ENCODE results near the gene TECTA.

TECTA gene, protein sequence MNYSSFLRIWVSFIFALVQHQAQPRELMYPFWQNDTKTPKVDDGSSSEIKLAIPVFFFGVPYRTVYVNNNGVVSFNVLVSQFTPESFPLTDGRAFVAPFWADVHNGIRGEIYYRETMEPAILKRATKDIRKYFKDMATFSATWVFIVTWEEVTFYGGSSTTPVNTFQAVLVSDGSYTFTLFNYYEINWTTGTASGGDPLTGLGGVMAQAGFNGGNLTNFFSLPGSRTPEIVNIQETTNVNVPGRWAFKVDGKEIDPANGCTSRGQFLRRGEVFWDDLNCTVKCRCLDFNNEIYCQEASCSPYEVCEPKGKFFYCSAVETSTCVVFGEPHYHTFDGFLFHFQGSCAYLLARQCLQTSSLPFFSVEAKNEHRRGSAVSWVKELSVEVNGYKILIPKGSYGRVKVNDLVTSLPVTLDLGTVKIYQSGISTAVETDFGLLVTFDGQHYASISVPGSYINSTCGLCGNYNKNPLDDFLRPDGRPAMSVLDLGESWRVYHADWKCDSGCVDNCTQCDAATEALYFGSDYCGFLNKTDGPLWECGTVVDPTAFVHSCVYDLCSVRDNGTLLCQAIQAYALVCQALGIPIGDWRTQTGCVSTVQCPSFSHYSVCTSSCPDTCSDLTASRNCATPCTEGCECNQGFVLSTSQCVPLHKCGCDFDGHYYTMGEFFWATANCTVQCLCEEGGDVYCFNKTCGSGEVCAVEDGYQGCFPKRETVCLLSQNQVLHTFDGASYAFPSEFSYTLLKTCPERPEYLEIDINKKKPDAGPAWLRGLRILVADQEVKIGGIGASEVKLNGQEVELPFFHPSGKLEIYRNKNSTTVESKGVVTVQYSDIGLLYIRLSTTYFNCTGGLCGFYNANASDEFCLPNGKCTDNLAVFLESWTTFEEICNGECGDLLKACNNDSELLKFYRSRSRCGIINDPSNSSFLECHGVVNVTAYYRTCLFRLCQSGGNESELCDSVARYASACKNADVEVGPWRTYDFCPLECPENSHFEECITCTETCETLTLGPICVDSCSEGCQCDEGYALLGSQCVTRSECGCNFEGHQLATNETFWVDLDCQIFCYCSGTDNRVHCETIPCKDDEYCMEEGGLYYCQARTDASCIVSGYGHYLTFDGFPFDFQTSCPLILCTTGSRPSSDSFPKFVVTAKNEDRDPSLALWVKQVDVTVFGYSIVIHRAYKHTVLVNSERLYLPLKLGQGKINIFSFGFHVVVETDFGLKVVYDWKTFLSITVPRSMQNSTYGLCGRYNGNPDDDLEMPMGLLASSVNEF (N-terminal part only)

DNA sequence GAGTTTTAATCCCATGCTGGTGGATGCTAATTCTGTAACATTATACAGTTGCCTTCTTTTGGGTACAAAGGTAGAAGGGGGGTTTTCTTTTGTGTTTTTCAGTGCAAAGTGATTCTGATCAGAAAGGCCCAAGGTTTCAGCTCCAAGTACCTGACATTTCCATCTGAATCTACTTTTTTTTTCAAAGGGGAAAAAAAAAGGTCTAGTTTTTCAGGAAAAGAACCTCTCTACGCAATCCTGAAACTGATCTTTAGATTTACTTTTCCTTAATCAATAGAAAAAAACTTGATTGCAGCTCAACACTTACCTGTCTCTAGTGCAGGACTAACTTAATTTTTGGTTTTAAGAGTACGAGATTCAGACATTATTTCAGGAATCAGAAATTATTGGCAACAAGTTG is at the start of gene TECTA:
Gene TECTA, plus strand, starts transcription at position 301 of the 400 bp plus-strand sequence. CDS start 1,423 bp downstream, outside the sequence.
- in situ Hi-C loops (cut with HindIII; ENCODE audit: low pct_ligation_motif_present, low pct_unique_long_range_greater_than_20kb, low sequenced_read_pairs), result no loop called here
- DNase-seq, result no peak

DNA sequence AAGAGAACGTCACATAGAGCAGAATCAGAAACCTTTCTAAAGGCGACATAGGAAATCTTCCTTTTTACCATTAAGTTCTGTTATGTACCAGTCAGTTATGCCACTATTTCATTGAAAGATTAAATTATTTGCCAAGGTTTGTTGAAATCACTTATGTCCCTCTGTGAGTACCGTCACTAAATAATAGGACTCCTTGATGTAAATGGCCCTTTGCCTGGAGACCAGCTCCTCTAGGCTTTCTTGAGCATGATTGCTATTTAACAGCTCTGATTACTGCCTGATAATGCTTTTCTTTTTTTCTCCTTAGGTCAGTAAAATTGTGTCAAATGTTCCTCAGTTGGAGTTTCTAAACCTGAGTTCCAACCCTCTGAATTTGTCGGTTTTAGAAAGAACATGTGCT is 47.8 kb upstream of the TECTA start:
- DNase-seq, result no peak
- in situ Hi-C loops (cut with HindIII; ENCODE audit: low pct_ligation_motif_present, low pct_unique_long_range_greater_than_20kb, low sequenced_read_pairs), result no loop called here

DNA sequence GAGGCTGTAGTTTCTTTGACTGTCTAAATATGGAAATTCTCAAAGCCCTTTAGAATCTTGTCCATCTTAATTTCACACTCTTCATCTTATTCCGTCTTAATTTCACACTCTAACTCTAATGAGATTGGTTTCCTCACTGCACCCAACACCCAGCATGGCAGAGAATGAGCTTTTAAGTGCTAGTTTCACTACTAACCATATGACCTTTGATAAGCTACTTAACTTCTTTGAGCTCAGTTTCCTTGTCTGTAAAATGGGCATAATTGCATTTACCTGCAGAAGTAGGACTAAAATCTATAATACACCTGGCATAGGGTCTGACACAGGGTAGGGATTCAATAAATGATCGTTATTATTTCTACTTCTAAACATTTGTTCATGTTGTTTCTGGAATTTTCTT is 46.8 kb upstream of the TECTA start:
- DNase-seq, result no peak
- in situ Hi-C loops (cut with HindIII; ENCODE audit: low pct_ligation_motif_present, low pct_unique_long_range_greater_than_20kb, low sequenced_read_pairs), result no loop called here

DNA sequence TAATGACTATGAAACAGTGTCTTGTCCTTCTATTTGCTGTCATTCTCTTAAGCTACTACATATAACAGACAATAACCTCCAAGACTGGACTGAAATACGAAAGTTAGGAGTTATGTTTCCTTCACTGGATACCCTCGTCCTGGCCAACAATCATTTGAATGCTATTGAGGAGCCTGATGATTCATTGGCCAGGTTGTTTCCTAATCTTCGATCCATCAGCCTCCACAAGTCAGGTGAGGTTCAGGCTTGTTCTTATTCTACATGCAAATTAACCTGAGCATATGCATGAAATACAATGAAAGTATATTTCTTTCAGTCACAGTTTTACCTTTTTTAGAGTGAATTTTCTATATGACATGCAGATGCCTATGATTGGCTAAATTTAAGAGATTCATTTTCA is 46.0 kb upstream of the TECTA start:
- DNase-seq, result no peak
- in situ Hi-C loops (cut with HindIII; ENCODE audit: low pct_ligation_motif_present, low pct_unique_long_range_greater_than_20kb, low sequenced_read_pairs), result no loop called here

DNA sequence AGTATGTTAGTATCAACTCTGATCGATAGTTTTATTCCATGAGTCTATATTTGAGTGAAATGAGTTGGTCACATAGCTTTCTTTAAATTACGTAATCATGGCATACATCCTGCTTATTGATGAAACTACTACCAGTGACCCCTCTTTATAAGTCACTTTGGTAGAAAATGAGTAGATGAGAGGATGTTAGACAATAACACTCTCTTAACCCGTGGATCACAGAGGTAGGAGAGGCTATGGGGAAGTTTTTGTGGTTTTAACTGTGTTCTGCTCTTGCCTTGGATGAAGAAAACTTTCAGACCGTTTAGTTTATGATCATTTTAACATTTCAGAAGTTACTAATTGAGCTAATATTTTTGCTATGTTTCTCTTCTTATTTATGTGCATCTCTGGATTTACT is 43.1 kb upstream of the TECTA start:
- in situ Hi-C loops (cut with HindIII; ENCODE audit: low pct_ligation_motif_present, low pct_unique_long_range_greater_than_20kb, low sequenced_read_pairs), result no loop called here
- DNase-seq, result no peak

DNA sequence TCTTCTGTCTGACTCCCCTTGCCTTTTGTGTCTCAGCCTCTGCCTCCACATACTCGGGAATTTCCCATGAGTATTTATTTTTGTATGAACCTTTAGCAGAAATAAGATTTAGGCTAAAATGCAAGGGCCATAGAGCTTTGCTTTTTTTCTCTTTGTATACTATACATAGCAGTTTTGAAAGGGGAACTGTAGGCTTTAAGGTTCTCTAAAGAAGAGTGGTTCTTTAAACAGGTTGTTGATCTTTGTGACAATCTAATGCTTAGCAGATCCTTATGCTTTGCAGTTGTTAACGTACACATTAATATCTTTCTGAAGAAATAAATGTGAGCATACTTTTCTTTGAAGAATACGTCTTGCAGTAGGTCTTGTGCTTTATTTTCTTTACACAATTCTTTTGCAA is 42.1 kb upstream of the TECTA start:
- no peak for DNase-seq
- in situ Hi-C loops (cut with HindIII; ENCODE audit: low pct_ligation_motif_present, low pct_unique_long_range_greater_than_20kb, low sequenced_read_pairs), result no loop called here

DNA sequence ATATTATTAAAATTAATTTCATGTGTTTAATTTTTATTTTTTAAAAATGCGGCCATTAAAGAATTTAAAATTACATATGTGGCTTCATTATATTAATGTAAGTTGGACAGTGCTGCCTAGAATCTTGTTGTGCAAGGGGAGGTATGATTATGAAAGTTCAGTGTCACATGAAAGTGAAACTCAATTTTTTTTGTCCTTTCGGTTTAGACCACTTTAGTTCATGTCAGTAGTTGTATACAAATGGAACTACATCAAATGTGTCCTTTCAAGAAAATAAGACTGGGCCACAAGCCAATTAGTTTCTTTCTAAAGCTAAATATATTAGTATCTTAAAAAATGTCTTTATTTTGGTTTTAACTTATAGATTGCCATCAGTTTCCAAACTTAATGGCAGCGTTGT is 41.4 kb upstream of the TECTA start:
- in situ Hi-C loops (cut with HindIII; ENCODE audit: low pct_ligation_motif_present, low pct_unique_long_range_greater_than_20kb, low sequenced_read_pairs), result no loop called here
- DNase-seq, result no peak

DNA sequence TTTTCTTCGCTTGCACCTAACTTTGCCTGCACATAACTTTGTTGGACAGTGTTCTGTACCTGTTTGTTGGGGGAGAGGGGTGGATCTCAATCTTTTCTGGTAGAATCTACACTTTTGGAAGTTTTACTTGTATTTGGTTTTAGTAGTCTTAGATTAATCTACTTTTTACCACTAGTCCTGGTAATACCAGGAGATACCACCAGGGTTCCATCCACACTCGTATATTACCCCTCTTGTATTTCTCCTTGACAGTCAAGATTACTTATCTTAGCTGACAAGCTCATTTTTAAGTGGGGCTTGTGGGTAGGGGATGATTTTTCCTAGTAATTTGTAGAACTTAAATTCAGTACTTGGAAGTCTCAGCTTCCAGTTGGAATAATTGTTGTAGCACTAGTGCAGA is 37.3 kb upstream of the TECTA start:
- peak; percentile 4 for DNase-seq
- in situ Hi-C loops (cut with HindIII; ENCODE audit: low pct_ligation_motif_present, low pct_unique_long_range_greater_than_20kb, low sequenced_read_pairs), result no loop called here

DNA sequence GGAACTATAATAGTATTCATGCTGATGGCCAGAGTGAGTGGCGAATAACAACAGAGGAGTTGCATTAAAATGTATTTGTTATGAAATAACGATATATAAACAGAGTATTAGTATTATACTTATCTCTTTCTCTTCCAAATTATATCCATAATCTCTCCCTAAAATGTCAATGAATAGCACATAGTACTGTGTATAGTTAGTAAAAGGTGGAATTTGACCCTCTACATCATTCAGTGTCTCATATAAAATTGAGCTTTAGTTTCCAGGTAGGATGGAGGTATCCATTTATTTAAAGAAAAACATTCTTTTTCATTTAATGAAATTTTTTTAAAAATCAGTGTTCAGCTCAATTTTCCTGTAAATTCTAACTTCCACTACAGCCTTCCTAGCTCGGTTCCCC is 34.4 kb upstream of the TECTA start:
- in situ Hi-C loops (cut with HindIII; ENCODE audit: low pct_ligation_motif_present, low pct_unique_long_range_greater_than_20kb, low sequenced_read_pairs), result no loop called here
- no peak for DNase-seq

DNA sequence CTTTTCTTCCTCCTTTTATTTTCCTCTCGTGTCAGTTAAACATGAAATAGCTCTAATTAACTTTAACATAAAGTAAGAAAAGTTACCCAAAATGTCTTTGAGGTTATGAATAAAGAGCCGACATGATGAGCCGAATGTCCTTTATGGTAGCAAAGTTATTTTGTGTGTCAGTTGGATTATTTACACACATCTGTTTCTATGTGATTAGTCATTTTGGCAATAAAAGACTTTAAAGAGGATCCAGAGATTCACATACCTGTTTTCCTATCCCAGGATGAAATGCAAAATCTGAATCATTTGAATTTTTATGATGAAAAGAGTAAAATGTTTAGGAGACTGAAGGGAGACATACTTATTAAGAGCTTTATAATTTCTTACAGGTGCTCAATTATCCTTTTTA is 34.0 kb upstream of the TECTA start:
- DNase-seq, result no peak
- in situ Hi-C loops (cut with HindIII; ENCODE audit: low pct_ligation_motif_present, low pct_unique_long_range_greater_than_20kb, low sequenced_read_pairs), result no loop called here

DNA sequence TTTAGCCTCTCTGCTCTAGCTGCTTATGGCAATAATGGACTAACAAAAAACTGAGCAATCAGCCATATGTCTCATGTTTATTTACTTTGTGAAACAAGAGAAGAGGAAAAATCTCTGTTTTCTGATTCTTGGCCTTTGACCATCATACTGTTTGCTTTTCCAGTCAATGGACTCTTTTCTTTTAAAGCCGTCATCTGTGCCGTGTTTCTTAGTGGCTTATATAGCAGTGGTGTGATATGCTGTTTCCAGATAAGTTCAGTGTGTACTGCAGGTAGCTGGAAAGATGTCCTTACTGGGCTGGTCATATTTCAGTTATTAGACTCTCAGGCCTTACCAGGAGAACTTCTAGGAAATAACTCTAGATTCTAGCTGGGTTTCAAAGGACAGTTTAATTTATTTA is 33.6 kb upstream of the TECTA start:
- DNase-seq, result no peak
- in situ Hi-C loops (cut with HindIII; ENCODE audit: low pct_ligation_motif_present, low pct_unique_long_range_greater_than_20kb, low sequenced_read_pairs), result no loop called here

DNA sequence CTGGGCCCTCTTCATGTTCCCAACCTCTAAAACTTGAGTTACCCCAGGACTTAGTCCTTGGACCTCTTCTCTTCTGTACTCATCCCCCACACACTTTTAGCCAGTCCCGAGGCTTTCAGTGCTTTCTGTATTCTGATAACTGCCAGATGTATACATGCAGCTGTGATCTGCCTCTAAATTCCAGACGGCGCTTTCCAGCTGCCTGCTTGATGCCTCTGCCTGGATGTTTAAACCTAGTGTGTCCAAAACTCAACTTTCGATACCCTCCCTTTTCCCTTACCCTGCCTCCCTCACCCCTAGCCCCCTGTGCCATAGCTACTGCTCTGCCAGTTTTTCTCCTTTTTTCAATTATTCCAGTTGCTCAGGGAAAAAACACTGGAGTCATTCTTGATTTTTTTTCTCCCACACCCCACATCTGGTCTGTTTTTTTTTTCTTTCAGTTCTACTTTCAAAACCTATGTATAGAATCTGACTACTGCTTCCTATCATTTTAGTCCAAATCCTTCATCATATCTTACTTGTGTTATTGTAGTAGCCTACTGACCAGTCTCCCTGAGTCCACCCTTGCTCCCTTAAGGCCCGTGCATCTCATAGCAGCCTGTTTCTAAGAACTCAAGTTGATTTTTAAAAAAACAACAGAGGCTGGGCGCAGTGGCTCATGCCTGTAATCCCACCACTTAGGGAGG is 32.9 kb upstream of the TECTA start:
- in situ Hi-C loops (cut with HindIII; ENCODE audit: low pct_ligation_motif_present, low pct_unique_long_range_greater_than_20kb, low sequenced_read_pairs), result no loop called here

DNA sequence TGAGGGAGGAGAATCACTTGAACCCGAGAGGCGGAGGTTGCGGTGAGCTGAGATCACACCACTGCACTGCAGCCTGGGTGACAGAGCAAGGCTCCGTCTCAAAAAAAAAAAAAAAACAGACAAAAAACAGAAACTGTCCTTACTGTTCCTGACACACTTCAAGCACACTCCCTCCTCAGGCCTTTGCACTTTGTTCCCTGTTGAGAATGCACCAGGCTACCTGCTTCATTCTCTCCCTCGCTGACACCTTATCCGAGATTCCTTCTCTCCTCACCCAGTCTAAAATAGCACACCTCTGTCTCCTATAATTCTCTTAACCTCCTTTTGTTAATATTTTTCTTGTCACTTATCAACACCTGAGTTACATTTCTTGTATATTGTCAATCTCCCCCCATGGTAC is 32.3 kb upstream of the TECTA start:
- in situ Hi-C loops (cut with HindIII; ENCODE audit: low pct_ligation_motif_present, low pct_unique_long_range_greater_than_20kb, low sequenced_read_pairs), result no loop called here
- no peak for DNase-seq

More for the DNA sequence above, 32.9 kb upstream of the TECTA start:
- DNase-seq, result no peak

DNA sequence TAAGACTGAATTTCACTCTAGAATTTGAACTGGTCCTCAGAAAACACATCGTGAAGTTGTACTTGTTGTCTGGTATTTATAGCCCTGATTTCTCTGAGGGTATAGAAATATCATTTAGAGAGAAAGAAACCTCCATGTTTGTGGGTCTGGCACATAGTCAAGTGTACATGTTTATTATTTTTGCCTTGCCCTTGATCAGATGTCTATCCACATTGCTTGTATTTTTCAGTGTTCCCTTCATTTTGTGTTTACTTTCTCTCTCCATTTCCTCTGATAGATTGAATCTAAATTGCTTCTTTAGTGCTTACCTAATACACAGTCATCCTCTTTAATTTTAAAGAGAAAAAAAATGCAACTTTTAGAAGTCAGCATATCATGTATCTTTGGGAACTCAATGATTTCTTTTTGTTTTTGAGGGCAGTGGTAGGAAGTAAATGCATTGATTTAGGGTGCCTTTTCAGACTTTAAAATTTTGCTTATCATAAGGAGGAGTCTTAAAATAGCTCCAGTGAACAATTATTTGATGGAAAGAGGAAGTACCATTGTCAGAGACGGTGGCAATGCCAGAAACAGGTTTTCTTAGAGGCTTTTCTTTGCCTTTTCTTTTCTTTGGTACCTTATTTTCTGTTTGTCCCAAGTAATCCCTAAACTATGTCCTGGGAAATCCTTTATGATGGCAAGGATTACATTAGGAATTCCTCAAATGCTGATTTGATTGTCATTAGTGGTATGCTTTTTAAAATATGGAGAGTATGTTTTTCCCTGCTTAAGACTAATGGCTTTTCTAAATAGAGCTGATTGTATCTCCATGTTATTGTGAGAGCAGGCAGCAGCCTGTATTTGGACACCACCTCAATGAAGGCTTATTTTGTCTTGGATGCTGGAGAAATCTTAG is 29.8 kb upstream of the TECTA start:
- DNase-seq, result no peak
- in situ Hi-C loops (cut with HindIII; ENCODE audit: low pct_ligation_motif_present, low pct_unique_long_range_greater_than_20kb, low sequenced_read_pairs), result no loop called here

DNA sequence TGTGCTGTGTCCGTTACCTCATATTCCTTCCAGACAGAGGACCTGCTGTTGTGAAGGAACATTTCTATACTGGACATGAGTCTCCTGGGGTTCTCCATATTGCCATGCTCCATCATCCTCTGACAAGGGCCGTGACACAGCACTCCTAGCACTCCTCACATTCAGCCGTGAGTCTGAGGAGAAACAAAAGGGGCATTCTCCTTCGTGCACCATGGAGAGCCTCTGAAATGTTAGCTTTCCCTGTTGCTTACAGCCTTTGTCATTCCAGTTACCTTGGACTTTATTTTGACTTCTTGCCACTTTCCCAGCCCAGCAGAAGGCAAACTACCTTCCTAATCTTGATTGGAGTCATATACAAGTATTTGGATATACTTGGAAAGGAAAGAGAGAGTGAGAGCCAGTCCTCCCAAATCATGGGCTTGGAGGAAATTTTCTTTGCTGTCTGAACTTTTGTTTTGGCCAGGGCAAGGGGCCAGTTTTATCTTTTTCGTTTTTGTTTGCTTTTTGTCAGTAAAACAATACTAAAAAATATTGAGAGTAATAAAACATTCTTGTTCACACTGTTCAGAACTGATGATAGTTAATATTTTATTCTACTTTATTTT is 29.1 kb upstream of the TECTA start:
- in situ Hi-C loops (cut with HindIII; ENCODE audit: low pct_ligation_motif_present, low pct_unique_long_range_greater_than_20kb, low sequenced_read_pairs), result no loop called here
- DNase-seq, result no peak

DNA sequence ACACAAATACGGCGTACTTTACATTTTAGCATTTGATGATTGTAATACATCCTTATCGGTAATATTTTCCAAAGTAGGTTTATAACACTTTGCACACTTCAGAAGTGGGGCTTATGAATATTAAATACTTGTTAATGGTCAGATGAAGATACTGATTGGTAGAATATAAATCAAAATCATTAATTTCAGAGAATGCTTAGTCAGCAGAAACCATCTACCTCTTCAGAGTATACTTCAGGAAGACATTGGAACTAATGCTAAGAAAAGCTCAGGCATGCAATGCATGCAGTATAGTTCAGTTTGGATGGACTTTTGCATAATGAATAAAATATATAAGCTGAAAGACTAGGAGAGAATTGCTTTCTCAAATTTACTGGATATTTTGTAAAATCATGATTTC is 19.7 kb upstream of the TECTA start:
- in situ Hi-C loops (cut with HindIII; ENCODE audit: low pct_ligation_motif_present, low pct_unique_long_range_greater_than_20kb, low sequenced_read_pairs), result no loop called here
- no peak for DNase-seq

DNA sequence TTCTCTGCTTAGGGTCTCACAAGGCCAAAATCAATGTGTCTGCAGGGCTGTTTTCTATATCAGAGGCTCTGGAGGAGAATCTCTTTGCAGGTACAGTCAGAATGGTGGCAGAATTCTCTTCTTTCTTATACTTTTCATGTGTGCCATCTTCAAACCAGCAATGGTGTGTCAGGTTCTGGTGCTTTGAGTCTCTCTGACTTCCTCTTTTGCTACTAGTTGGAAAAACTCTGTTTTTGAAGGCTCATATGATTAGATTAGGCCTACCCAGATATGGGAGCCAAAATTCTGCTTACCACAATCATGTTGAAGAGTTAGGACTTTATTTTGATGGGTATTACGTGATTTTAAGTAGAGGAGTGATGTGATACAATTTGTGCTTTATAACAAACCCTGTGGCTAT is 18.8 kb upstream of the TECTA start:
- DNase-seq, result no peak
- in situ Hi-C loops (cut with HindIII; ENCODE audit: low pct_ligation_motif_present, low pct_unique_long_range_greater_than_20kb, low sequenced_read_pairs), result no loop called here

Data from ACHN (cell line).